ENCODE data around the gene SSRP1. TPM values are rescaled to one million over a fixed set of nuclear protein-coding genes. Genes with fewer than 3 reads are reported as not detected.
"Not testable (repeated sequence)": the region's sequence is repeated elsewhere in the genome, so short reads cannot be mapped to it uniquely, and the experiment has no call there.

SSRP1 gene
- polyA plus RNA-seq, 1 donor: 94.7 TPM

- H3K27ac ChIP-seq (ENCODE audit: low read length): no peak overlapping the region
- no peaks in the 10 kb centered on the region for H3K36me3 ChIP-seq (ENCODE audit: control insufficient read depth, insufficient read depth, low read length)
- DNase-seq: no peak
- WGBS (ENCODE audit: insufficient coverage, low lambda C conversion rate): no CpG with 5 or more reads among the region's 2 CpGs
- no peaks in the 10 kb centered on the region for H3K27me3 ChIP-seq (ENCODE audit: control insufficient read depth, insufficient read depth, low read length)
- no peaks in the 10 kb centered on the region for H3K9me3 ChIP-seq (ENCODE audit: control insufficient read depth, low read depth, low read length)
- H3K4me3 ChIP-seq (ENCODE audit: low read length): no peak overlapping the region
- H3K4me1 ChIP-seq (ENCODE audit: control insufficient read depth, insufficient read depth, low read length): peaks cover 17% of the 10 kb centered on the region
These were observed 52.3 kb downstream of the SSRP1 start for GRCh38 chr11:57283231-57283990.

- H3K36me3 ChIP-seq (ENCODE audit: control insufficient read depth, insufficient read depth, low read length); H3K27me3 ChIP-seq (ENCODE audit: control insufficient read depth, insufficient read depth, low read length); H3K9me3 ChIP-seq (ENCODE audit: control insufficient read depth, low read depth, low read length); DNase-seq; H3K4me3 ChIP-seq (ENCODE audit: low read length); H3K27ac ChIP-seq (ENCODE audit: low read length): not testable (repeated sequence)
- WGBS (ENCODE audit: insufficient coverage, low lambda C conversion rate): no CpG with 5 or more reads among the region's 6 CpGs
- peaks cover 16% of the 10 kb centered on the region for H3K4me1 ChIP-seq (ENCODE audit: control insufficient read depth, insufficient read depth, low read length)
These were observed 54.1 kb downstream of the SSRP1 start for GRCh38 chr11:57281546-57281945.

DNA sequence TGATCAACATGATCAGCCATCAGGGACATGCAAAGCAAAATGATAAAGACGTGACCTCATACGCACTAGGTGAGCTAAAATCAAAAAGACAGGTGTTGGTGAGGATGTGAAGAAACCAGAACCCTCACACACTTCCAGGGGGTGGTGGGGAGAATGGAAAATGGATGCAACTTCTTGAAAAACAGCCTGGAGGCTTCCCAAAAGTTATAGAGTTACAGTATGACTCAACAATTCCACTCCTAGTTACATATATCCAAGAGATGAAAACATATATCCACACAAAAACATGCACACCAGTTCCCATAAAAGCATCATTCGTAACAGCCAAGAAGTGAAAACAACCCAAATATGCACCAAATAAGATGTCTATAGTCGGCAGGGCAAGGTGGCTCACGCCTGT, 56.6 kb downstream of the SSRP1 start:
- H3K36me3 ChIP-seq (ENCODE audit: control insufficient read depth, insufficient read depth, low read length): no peaks in the 10 kb centered on the region
- H3K9me3 ChIP-seq (ENCODE audit: control insufficient read depth, low read depth, low read length): no peaks in the 10 kb centered on the region
- no peaks in the 10 kb centered on the region for H3K27me3 ChIP-seq (ENCODE audit: control insufficient read depth, insufficient read depth, low read length)
- peaks cover 10% of the 10 kb centered on the region for H3K4me1 ChIP-seq (ENCODE audit: control insufficient read depth, insufficient read depth, low read length)
- DNase-seq: no peak
- H3K4me3 ChIP-seq (ENCODE audit: low read length): no peak overlapping the region
- H3K27ac ChIP-seq (ENCODE audit: low read length): no peak overlapping the region
- 100% methylated on average over 2 of the region's 5 CpGs for WGBS (ENCODE audit: insufficient coverage, low lambda C conversion rate)

DNA sequence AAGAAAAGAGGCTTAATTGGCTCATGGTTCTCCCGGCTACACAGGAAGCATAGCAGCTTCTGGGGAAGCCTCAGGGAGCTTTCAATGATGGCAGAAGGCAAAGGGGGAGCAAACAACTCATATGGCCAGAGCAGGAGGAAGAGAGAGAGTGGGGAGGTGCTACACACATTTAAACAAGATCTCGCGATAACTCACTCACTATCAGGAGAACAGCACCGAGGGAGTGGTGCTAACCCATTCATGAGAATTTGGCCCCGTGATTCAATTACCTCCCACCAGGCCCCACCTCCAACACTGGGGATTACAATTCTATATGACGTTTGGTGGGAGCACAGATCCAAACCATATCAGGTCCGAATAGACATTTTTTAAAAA, 57.0 kb downstream of the SSRP1 start:
- peaks cover 6% of the 10 kb centered on the region for H3K4me1 ChIP-seq (ENCODE audit: control insufficient read depth, insufficient read depth, low read length)
- H3K36me3 ChIP-seq (ENCODE audit: control insufficient read depth, insufficient read depth, low read length): no peaks in the 10 kb centered on the region
- WGBS (ENCODE audit: insufficient coverage, low lambda C conversion rate): no CpG with 5 or more reads among the region's 7 CpGs
- no peak for DNase-seq
- H3K27ac ChIP-seq (ENCODE audit: low read length): no peak overlapping the region
- no peaks in the 10 kb centered on the region for H3K9me3 ChIP-seq (ENCODE audit: control insufficient read depth, low read depth, low read length)
- H3K27me3 ChIP-seq (ENCODE audit: control insufficient read depth, insufficient read depth, low read length): no peaks in the 10 kb centered on the region
- H3K4me3 ChIP-seq (ENCODE audit: low read length): no peak overlapping the region

DNA sequence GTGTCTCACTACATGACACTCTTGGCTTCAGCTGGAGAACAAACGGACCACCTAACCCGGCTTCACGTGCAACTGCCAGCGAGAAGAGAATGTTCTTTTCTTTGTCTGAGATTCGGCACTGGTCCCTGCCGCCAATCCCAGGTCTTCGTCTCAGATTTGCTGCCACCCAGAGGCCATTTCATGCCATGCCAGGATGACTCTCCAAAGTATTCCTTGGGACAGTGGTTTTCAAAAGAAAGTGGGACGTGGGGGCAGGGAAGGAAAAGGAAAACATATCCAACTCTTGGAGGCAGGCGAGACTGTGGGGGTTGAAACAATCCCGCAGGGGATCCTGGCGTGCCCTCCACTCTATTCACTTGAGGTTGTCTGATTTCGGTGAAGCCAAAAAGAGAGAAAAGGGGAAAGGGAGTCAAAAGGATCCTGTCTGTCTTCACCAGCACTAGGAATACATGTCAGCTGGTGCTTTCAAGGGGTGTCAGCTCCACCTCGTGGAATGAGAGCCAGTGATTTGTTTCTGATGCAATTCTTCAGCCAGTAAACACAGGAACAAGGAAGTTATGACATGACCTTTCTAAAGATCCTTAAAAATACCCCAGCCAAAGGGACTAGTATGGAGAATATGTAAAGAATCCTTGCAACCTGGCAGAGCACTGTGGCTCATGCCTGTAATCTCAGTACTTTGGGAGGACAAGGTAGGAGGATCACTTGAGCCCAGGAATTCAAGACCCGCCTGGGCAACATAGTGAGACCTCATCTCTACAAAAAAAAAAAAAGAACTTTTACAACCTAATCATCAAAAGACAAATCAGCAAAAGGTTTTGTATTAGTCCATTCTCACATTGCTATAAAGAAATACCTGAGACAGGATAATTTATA, 57.6 kb downstream of the SSRP1 start:
- no peaks in the 10 kb centered on the region for H3K9me3 ChIP-seq (ENCODE audit: control insufficient read depth, low read depth, low read length)
- H3K4me1 ChIP-seq (ENCODE audit: control insufficient read depth, insufficient read depth, low read length): peaks cover 3% of the 10 kb centered on the region
- no peaks in the 10 kb centered on the region for H3K27me3 ChIP-seq (ENCODE audit: control insufficient read depth, insufficient read depth, low read length)
- H3K27ac ChIP-seq (ENCODE audit: low read length): no peak overlapping the region
- no CpG with 5 or more reads among the region's 14 CpGs for WGBS (ENCODE audit: insufficient coverage, low lambda C conversion rate)
- no peaks in the 10 kb centered on the region for H3K36me3 ChIP-seq (ENCODE audit: control insufficient read depth, insufficient read depth, low read length)
- DNase-seq: peak in 1 of 2 donors; percentile 52
- H3K4me3 ChIP-seq (ENCODE audit: low read length): no peak overlapping the region

GRCh38 chr11:57276971-57277675, 58.6 kb downstream of the SSRP1 start:
- no peak overlapping the region for H3K27ac ChIP-seq (ENCODE audit: low read length)
- H3K4me1 ChIP-seq (ENCODE audit: control insufficient read depth, insufficient read depth, low read length): peaks cover 3% of the 10 kb centered on the region
- 60% methylated on average over 1 of the region's 6 CpGs for WGBS (ENCODE audit: insufficient coverage, low lambda C conversion rate)
- no peaks in the 10 kb centered on the region for H3K27me3 ChIP-seq (ENCODE audit: control insufficient read depth, insufficient read depth, low read length)
- H3K9me3 ChIP-seq (ENCODE audit: control insufficient read depth, low read depth, low read length): no peaks in the 10 kb centered on the region
- DNase-seq: peak in 1 of 2 donors; percentile 34
- no peaks in the 10 kb centered on the region for H3K36me3 ChIP-seq (ENCODE audit: control insufficient read depth, insufficient read depth, low read length)
- H3K4me3 ChIP-seq (ENCODE audit: low read length): no peak overlapping the region

GRCh38 chr11:57276169-57276970, 59.3 kb downstream of the SSRP1 start:
- no peak overlapping the region for H3K27ac ChIP-seq (ENCODE audit: low read length)
- peaks cover 3% of the 10 kb centered on the region for H3K4me1 ChIP-seq (ENCODE audit: control insufficient read depth, insufficient read depth, low read length)
- H3K4me3 ChIP-seq (ENCODE audit: low read length): no peak overlapping the region
- H3K9me3 ChIP-seq (ENCODE audit: control insufficient read depth, low read depth, low read length): no peaks in the 10 kb centered on the region
- no peak for DNase-seq
- H3K36me3 ChIP-seq (ENCODE audit: control insufficient read depth, insufficient read depth, low read length): no peaks in the 10 kb centered on the region
- no CpG with 5 or more reads among the region's 3 CpGs for WGBS (ENCODE audit: insufficient coverage, low lambda C conversion rate)
- no peaks in the 10 kb centered on the region for H3K27me3 ChIP-seq (ENCODE audit: control insufficient read depth, insufficient read depth, low read length)

Other genes with a start within 250 kb of the SSRP1 start
- 2.5 TPM for gene LRRC55, start 153.9 kb downstream of the SSRP1 start, polyA plus RNA-seq
- 22.8 TPM for gene APLNR, start 98.6 kb downstream of the SSRP1 start, polyA plus RNA-seq
- gene TNKS1BP1, start 10.9 kb downstream of the SSRP1 start, polyA plus RNA-seq: 103 TPM
- gene P2RX3, start 2.5 kb upstream of the SSRP1 start, polyA plus RNA-seq: 2.1 TPM
- 0.07 TPM for gene PRG3, start 45.3 kb upstream of the SSRP1 start, polyA plus RNA-seq
- gene PRG2, start 54.8 kb upstream of the SSRP1 start, polyA plus RNA-seq: 0.24 TPM
- 13.4 TPM for gene SLC43A3, start 91.2 kb upstream of the SSRP1 start, polyA plus RNA-seq
- gene RTN4RL2, start 124.6 kb upstream of the SSRP1 start, polyA plus RNA-seq: 0.60 TPM
- 16.0 TPM for gene SLC43A1, start 179.8 kb upstream of the SSRP1 start, polyA plus RNA-seq
- 29.8 TPM for gene TIMM10, start 194.9 kb upstream of the SSRP1 start, polyA plus RNA-seq
- gene SMTNL1, start 201.7 kb upstream of the SSRP1 start, polyA plus RNA-seq: 0.58 TPM
- 60.3 TPM for gene UBE2L6, start 231.8 kb upstream of the SSRP1 start, polyA plus RNA-seq